Suppressor macrophage treated with lipopolysaccharide for 4 hours (primary cell): Measurements from ENCODE around the gene ATG16L1.

Experiments used
- DNase-seq: peaks from one replicate; pipeline ENCODE4 v3.0.0-alpha.2; 2020

ATG16L1 gene

GRCh38 chr2:233227346-233227978, 24.0 kb upstream of the ATG16L1 start:
- no peak for DNase-seq

GRCh38 chr2:233228376-233228775, 23.1 kb upstream of the ATG16L1 start:
- no peak for DNase-seq

- DNase-seq = peak; percentile 52
Measured at GRCh38 chr2:233233618-233234230, 17.7 kb upstream of the ATG16L1 start.

- no peak for DNase-seq
Measured at GRCh38 chr2:233234264-233234663, 17.2 kb upstream of the ATG16L1 start.

GRCh38 chr2:233234996-233235395, 16.5 kb upstream of the ATG16L1 start:
- DNase-seq = no peak

GRCh38 chr2:233235977-233236376, 15.5 kb upstream of the ATG16L1 start:
- no peak for DNase-seq

- no peak for DNase-seq
Measured at GRCh38 chr2:233236820-233237589, 14.5 kb upstream of the ATG16L1 start.

- no peak for DNase-seq
Measured at GRCh38 chr2:233240897-233241296, 10.6 kb upstream of the ATG16L1 start.

- DNase-seq = no peak
Measured at GRCh38 chr2:233241803-233242202, 9.7 kb upstream of the ATG16L1 start.

- peak; percentile 92 for DNase-seq
Measured at GRCh38 chr2:233242231-233242927, 9.1 kb upstream of the ATG16L1 start.

GRCh38 chr2:233243348-233243747, 8.1 kb upstream of the ATG16L1 start:
- DNase-seq = no peak

- peak; percentile 45 for DNase-seq
Measured at GRCh38 chr2:233244818-233245217, 6.7 kb upstream of the ATG16L1 start.

- no peak for DNase-seq
Measured at GRCh38 chr2:233245406-233245805, 6.1 kb upstream of the ATG16L1 start.

GRCh38 chr2:233247116-233247515, 4.4 kb upstream of the ATG16L1 start:
- DNase-seq = no peak

GRCh38 chr2:233247744-233248143, 3.7 kb upstream of the ATG16L1 start:
- DNase-seq = no peak

GRCh38 chr2:233248999-233249398, 2.5 kb upstream of the ATG16L1 start:
- DNase-seq = peak; percentile 41

GRCh38 chr2:233250568-233250967, 905 bp upstream of the ATG16L1 start:
- DNase-seq = no peak

- no peak for DNase-seq
Measured at GRCh38 chr2:233250985-233251305, 528 bp upstream of the ATG16L1 start.

- no peak for DNase-seq
Measured at GRCh38 chr2:233252227-233252626, 754 bp downstream of the ATG16L1 start.

- no peak for DNase-seq
Measured at GRCh38 chr2:233255151-233255550, 3.7 kb downstream of the ATG16L1 start.

- DNase-seq = no peak
Measured at GRCh38 chr2:233256048-233256447, 4.6 kb downstream of the ATG16L1 start.

GRCh38 chr2:233258211-233258610, 6.7 kb downstream of the ATG16L1 start:
- DNase-seq = no peak

GRCh38 chr2:233259730-233260129, 8.3 kb downstream of the ATG16L1 start:
- no peak for DNase-seq

- DNase-seq = peak; percentile 68
Measured at GRCh38 chr2:233260661-233261060, 9.2 kb downstream of the ATG16L1 start.
